Measurements from ENCODE around the gene SAYSD1.

Gene SAYSD1

DNA sequence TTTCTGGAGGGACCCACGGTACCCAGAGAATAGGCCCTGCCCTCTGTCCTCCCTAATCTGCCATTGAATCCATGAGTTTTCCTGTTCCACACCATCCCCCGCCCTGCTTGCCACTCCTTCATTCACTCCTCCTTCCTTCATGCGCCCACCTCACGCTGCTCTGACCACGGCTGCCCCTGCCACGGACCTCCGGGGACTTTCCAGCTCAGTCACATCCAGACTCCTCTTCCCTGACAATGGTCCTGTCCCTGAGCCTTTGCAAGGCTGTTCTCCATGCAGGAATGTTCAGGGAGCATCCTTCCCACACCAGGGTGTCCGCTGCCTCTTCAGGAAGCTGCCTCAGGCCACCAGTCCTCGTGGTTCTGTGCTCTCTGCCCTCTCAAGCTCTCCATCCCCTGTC is 40.5 kb downstream of the SAYSD1 start:
- no peaks in the 10 kb centered on the region for H3K4me1 ChIP-seq (ENCODE audit: control insufficient read depth, insufficient read depth, low read length, poor library complexity, severe bottlenecking)
- no peak overlapping the region for H3K4me3 ChIP-seq (ENCODE audit: insufficient read depth, low read depth, low read length, poor library complexity, severe bottlenecking)

DNA sequence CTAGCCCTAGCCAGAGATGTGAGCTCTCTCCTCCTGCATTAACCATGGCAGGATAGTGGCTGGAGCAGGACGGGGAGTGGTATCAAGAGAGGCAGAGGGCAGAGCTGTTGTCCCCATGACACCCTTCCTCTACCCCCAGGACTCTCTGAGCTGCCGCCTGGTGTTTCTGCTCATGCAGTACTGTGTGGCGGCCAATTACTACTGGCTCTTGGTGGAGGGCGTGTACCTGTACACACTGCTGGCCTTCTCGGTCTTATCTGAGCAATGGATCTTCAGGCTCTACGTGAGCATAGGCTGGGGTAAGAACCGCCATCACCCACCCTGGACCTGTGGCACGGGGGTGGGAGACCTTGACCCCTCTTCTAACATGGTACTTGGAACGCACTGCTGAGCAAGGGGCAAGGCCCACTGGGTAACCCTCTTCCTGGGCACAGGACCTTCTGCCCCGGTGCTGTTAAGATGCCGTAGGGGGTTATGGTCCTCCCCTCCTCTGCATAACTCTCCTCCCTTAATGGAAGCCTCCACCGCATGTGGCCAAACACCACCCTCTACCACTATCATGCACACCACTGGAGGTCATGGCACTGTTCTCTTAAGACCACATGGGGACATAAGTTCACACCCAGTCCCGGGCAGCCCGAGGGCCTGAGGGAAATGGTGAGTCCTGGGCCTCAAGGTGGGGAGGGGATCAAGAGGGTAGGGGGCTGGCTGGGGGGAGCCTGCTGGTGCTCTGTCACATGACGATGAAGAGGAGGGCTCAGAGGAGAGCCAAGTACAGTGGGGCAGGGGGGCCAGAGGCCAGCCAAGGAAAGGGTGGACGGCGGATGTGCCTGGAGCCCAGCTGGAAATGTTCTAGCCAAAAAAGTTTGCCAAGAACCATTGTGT is 41.3 kb downstream of the SAYSD1 start:
- Histone ChIP-seq H3K27ac (ENCODE audit: insufficient read depth, low read length, poor library complexity, severe bottlenecking) (no peak overlapping the region), H3K27me3 (replicated peaks; ENCODE audit: control insufficient read depth, insufficient read depth, low read length, poor library complexity, severe bottlenecking) (no peaks in the 10 kb centered on the region), H3K4me3 (ENCODE audit: insufficient read depth, low read depth, low read length, poor library complexity, severe bottlenecking) (no peak overlapping the region), H3K4me1 (ENCODE audit: control insufficient read depth, insufficient read depth, low read length, poor library complexity, severe bottlenecking) (no peaks in the 10 kb centered on the region), H3K36me3 (ENCODE audit: control insufficient read depth, insufficient read depth, low read length) (no peaks in the 10 kb centered on the region), H3K9me3 (ENCODE audit: control insufficient read depth, low read length) (no peaks in the 10 kb centered on the region)
- no peak for DNase-seq

More for the DNA sequence above, 40.5 kb downstream of the SAYSD1 start:
- Histone ChIP-seq H3K9me3 (ENCODE audit: control insufficient read depth, low read length) (no peaks in the 10 kb centered on the region), H3K27ac (ENCODE audit: insufficient read depth, low read length, poor library complexity, severe bottlenecking) (no peak overlapping the region), H3K36me3 (ENCODE audit: control insufficient read depth, insufficient read depth, low read length) (no peaks in the 10 kb centered on the region), H3K27me3 (replicated peaks; ENCODE audit: control insufficient read depth, insufficient read depth, low read length, poor library complexity, severe bottlenecking) (no peaks in the 10 kb centered on the region)
- no peak for DNase-seq

GRCh38 chr6:39072830-39073229 is 42.2 kb downstream of the SAYSD1 start:
- no peak for DNase-seq
- no peaks in the 10 kb centered on the region for H3K4me1 ChIP-seq (ENCODE audit: control insufficient read depth, insufficient read depth, low read length, poor library complexity, severe bottlenecking)
- no peak overlapping the region for H3K27ac ChIP-seq (ENCODE audit: insufficient read depth, low read length, poor library complexity, severe bottlenecking)
- H3K9me3 ChIP-seq (ENCODE audit: control insufficient read depth, low read length), result no peaks in the 10 kb centered on the region
- H3K36me3 ChIP-seq (ENCODE audit: control insufficient read depth, insufficient read depth, low read length), result no peaks in the 10 kb centered on the region
- H3K4me3 ChIP-seq (ENCODE audit: insufficient read depth, low read depth, low read length, poor library complexity, severe bottlenecking), result no peak overlapping the region
- H3K27me3 ChIP-seq (replicated peaks; ENCODE audit: control insufficient read depth, insufficient read depth, low read length, poor library complexity, severe bottlenecking), result no peaks in the 10 kb centered on the region

GRCh38 chr6:39068391-39068790 is 46.6 kb downstream of the SAYSD1 start:
- Histone ChIP-seq H3K27me3 (replicated peaks; ENCODE audit: control insufficient read depth, insufficient read depth, low read length, poor library complexity, severe bottlenecking) (no peaks in the 10 kb centered on the region), H3K4me1 (ENCODE audit: control insufficient read depth, insufficient read depth, low read length, poor library complexity, severe bottlenecking) (no peaks in the 10 kb centered on the region), H3K36me3 (ENCODE audit: control insufficient read depth, insufficient read depth, low read length) (no peaks in the 10 kb centered on the region), H3K27ac (ENCODE audit: insufficient read depth, low read length, poor library complexity, severe bottlenecking) (no peak overlapping the region), H3K9me3 (ENCODE audit: control insufficient read depth, low read length) (no peaks in the 10 kb centered on the region), H3K4me3 (ENCODE audit: insufficient read depth, low read depth, low read length, poor library complexity, severe bottlenecking) (no peak overlapping the region)
- no peak for DNase-seq

- Histone ChIP-seq H3K36me3 (ENCODE audit: control insufficient read depth, insufficient read depth, low read length) (no peaks in the 10 kb centered on the region), H3K27me3 (replicated peaks; ENCODE audit: control insufficient read depth, insufficient read depth, low read length, poor library complexity, severe bottlenecking) (no peaks in the 10 kb centered on the region), H3K4me1 (ENCODE audit: control insufficient read depth, insufficient read depth, low read length, poor library complexity, severe bottlenecking) (no peaks in the 10 kb centered on the region), H3K4me3 (ENCODE audit: insufficient read depth, low read depth, low read length, poor library complexity, severe bottlenecking) (no peak overlapping the region), H3K27ac (ENCODE audit: insufficient read depth, low read length, poor library complexity, severe bottlenecking) (no peak overlapping the region), H3K9me3 (ENCODE audit: control insufficient read depth, low read length) (no peaks in the 10 kb centered on the region)
- DNase-seq, result no peak
These were observed 49.4 kb downstream of the SAYSD1 start for GRCh38 chr6:39065561-39065960.

DNA sequence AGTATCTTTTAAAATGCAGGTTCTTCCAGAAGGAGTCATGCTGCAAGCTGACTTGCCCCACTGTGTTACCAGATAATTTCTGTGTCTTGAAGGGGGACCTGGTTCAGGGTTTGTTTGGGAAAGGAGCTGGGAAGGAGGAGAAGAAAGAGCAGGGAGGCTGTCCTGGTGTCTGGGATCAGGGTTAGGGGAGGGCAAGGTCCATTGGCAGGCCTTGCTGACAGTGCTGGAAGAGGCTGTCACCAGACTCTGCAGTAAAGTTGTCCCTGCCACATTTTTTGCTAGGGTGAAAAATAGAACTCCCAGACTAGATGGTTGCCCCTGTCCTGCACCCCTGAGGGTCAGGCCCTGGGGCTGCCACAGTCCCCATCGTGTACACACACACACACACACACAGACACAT is 51.5 kb downstream of the SAYSD1 start:
- no peak overlapping the region for H3K27ac ChIP-seq (ENCODE audit: insufficient read depth, low read length, poor library complexity, severe bottlenecking)
- H3K4me3 ChIP-seq (ENCODE audit: insufficient read depth, low read depth, low read length, poor library complexity, severe bottlenecking), result no peak overlapping the region
- H3K9me3 ChIP-seq (ENCODE audit: control insufficient read depth, low read length), result no peaks in the 10 kb centered on the region
- no peaks in the 10 kb centered on the region for H3K4me1 ChIP-seq (ENCODE audit: control insufficient read depth, insufficient read depth, low read length, poor library complexity, severe bottlenecking)
- H3K27me3 ChIP-seq (replicated peaks; ENCODE audit: control insufficient read depth, insufficient read depth, low read length, poor library complexity, severe bottlenecking), result no peaks in the 10 kb centered on the region
- H3K36me3 ChIP-seq (ENCODE audit: control insufficient read depth, insufficient read depth, low read length), result no peaks in the 10 kb centered on the region
- DNase-seq, result no peak

- Histone ChIP-seq H3K27me3 (replicated peaks; ENCODE audit: control insufficient read depth, insufficient read depth, low read length, poor library complexity, severe bottlenecking) (no peaks in the 10 kb centered on the region), H3K36me3 (ENCODE audit: control insufficient read depth, insufficient read depth, low read length) (no peaks in the 10 kb centered on the region), H3K9me3 (ENCODE audit: control insufficient read depth, low read length) (no peaks in the 10 kb centered on the region), H3K4me1 (ENCODE audit: control insufficient read depth, insufficient read depth, low read length, poor library complexity, severe bottlenecking) (no peaks in the 10 kb centered on the region), H3K27ac (ENCODE audit: insufficient read depth, low read length, poor library complexity, severe bottlenecking) (no peak overlapping the region), H3K4me3 (ENCODE audit: insufficient read depth, low read depth, low read length, poor library complexity, severe bottlenecking) (no peak overlapping the region)
- no peak for DNase-seq
These were observed 52.8 kb downstream of the SAYSD1 start for GRCh38 chr6:39062014-39062740.

DNA sequence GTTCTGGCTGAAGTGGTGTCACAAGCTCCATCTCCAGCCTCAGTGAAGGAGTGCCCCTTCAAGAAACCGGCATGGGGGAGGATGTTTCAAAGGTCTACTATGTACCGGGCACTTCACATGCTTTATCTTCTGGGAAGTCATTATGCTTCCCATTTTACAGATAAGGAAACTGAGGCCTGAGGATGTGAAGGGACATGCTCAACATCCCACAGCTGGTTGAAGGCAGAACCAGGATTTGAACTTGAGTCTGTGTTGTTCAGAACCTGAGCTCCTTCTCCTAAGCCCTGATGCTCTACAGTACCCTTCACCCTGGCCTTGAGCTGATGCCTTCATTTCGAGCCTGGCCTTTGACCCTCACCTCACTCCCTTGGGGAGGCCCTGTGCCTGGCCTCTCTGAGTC is 53.4 kb downstream of the SAYSD1 start:
- Histone ChIP-seq H3K9me3 (ENCODE audit: control insufficient read depth, low read length) (no peaks in the 10 kb centered on the region), H3K4me3 (ENCODE audit: insufficient read depth, low read depth, low read length, poor library complexity, severe bottlenecking) (no peak overlapping the region), H3K4me1 (ENCODE audit: control insufficient read depth, insufficient read depth, low read length, poor library complexity, severe bottlenecking) (no peaks in the 10 kb centered on the region), H3K27ac (ENCODE audit: insufficient read depth, low read length, poor library complexity, severe bottlenecking) (no peak overlapping the region), H3K27me3 (replicated peaks; ENCODE audit: control insufficient read depth, insufficient read depth, low read length, poor library complexity, severe bottlenecking) (no peaks in the 10 kb centered on the region), H3K36me3 (ENCODE audit: control insufficient read depth, insufficient read depth, low read length) (no peaks in the 10 kb centered on the region)
- no peak for DNase-seq

DNA sequence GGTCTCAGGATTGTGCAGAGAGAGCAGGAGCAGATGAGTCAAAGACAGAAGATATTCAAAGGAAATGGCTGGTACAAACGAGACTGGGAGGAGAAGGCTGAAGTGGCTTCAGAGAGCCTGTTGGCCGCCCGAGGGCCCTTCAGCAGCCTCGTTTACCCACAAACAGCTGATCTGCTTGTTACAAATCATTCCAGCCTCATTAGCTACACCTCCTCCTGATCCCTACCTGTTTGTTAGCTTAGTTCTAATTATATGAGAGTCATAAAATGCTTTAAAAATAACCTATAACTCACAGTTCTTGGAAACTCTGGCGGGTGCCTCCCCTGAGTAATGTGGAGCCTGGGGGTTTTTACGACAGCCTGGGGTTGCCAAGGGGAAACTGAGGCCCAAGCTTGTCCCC is 53.8 kb downstream of the SAYSD1 start:
- Histone ChIP-seq H3K27ac (ENCODE audit: insufficient read depth, low read length, poor library complexity, severe bottlenecking) (no peak overlapping the region), H3K27me3 (replicated peaks; ENCODE audit: control insufficient read depth, insufficient read depth, low read length, poor library complexity, severe bottlenecking) (no peaks in the 10 kb centered on the region)
- no peak for DNase-seq

GRCh38 chr6:39060467-39061160 is 54.4 kb downstream of the SAYSD1 start:
- Histone ChIP-seq H3K27me3 (replicated peaks; ENCODE audit: control insufficient read depth, insufficient read depth, low read length, poor library complexity, severe bottlenecking) (no peaks in the 10 kb centered on the region), H3K4me1 (ENCODE audit: control insufficient read depth, insufficient read depth, low read length, poor library complexity, severe bottlenecking) (no peaks in the 10 kb centered on the region), H3K9me3 (ENCODE audit: control insufficient read depth, low read length) (no peaks in the 10 kb centered on the region), H3K4me3 (ENCODE audit: insufficient read depth, low read depth, low read length, poor library complexity, severe bottlenecking) (no peak overlapping the region), H3K36me3 (ENCODE audit: control insufficient read depth, insufficient read depth, low read length) (no peaks in the 10 kb centered on the region), H3K27ac (ENCODE audit: insufficient read depth, low read length, poor library complexity, severe bottlenecking) (no peak overlapping the region)
- DNase-seq, result no peak

More for the DNA sequence above, 53.8 kb downstream of the SAYSD1 start:
- Histone ChIP-seq H3K4me3 (ENCODE audit: insufficient read depth, low read depth, low read length, poor library complexity, severe bottlenecking) (no peak overlapping the region), H3K36me3 (ENCODE audit: control insufficient read depth, insufficient read depth, low read length) (no peaks in the 10 kb centered on the region), H3K4me1 (ENCODE audit: control insufficient read depth, insufficient read depth, low read length, poor library complexity, severe bottlenecking) (no peaks in the 10 kb centered on the region), H3K9me3 (ENCODE audit: control insufficient read depth, low read length) (no peaks in the 10 kb centered on the region)

Data from effector memory CD4-positive, alpha-beta T cell (primary cell).